ENCODE results near the gene NOTCH1.

NOTCH1 gene

DNA sequence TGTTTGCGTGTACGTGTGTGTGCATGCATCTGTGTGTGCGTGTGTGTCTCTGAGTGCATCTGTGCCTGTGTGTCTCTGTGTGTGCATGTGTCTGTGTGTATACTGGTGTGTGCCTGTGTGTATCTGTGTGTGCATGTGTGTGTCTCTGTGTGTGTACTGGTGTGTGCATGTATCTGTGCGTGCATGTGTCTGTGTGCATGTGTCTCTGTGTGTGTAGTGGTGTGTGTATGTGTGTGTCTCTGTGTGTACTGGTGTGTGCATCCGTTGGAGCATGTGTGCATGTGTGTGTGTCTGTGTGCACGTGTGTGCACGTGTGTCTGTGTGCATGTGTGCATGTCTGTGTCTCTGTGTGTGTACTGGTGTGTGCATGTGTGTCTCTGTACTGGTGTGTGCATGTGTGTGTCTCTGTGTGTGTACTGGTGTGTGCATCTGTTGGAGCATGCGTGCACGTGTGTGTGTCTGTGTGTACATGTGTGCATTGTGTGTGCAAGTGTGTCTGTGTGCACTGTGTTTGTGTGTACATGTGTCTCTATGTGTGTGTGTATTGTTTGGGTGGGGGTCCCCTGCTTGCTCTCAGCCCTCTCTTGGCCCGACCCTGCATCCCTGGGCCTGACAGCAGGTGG is 23.8 kb upstream of the NOTCH1 start:
- H3K4me3 ChIP-seq (ENCODE audit: low read depth, low read length), result no peak overlapping the region
- no peak for TF ChIP-seq CTCF (IDR thresholded peaks at IDR 0.05; ENCODE audit: insufficient read depth, low read length, missing control alignments)
- CTCF ChIA-PET, result no interaction called here
- POLR2A ChIA-PET, result no interaction called here
- no peak for DNase-seq (ENCODE audit: low read depth, low spot score)

DNA sequence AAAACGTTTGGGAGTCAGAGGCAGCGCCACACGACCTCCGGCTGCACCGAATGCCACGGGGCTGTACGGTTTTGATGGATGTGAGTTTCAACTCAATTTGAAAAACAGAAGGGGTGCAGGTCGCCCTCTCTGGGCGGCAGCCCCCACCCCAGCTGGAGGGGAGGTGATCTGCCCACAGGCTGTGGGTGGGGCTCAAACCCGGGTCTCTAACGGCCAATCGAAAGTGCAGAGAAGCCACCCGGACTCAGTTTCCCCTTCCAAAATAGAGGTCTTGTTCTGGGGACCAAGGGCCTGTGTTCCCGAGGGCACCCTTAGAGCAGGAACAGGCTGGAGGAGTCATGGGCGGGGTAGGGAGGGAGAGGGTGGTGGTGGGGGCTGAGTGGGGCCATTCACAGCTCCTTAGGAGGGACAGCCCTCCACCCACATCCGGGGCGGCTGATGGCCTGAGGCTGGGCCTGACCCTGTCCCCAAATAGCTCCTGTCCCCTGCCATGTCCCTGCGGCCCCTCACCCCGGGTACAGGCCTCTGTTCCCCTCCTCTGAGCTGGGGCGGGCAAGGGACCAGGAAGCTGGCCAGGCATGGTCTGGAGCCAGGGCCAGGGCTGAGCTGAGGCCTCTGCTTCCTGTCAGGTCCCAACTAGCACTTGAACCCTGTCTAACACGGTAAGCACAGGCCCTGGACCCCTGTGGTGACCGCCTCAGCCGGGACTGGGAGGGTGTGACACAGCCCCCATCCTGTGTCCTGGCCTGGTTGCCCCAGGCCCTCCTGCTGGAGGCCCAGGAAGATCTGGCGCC is 22.6 kb upstream of the NOTCH1 start:
- CTCF ChIA-PET, result interaction anchor here (0.9 to 1.5 kb wide), 3 partner anchors 9 to 84 kb away, joined by 3 to 4 read pairs (median 3); no protein-coding TSS in a partner anchor
- TF ChIP-seq CTCF (IDR thresholded peaks at IDR 0.05; ENCODE audit: insufficient read depth, low read length, missing control alignments), result no peak
- POLR2A ChIA-PET, result interaction anchor here (0.8 to 1.0 kb wide), 2 partner anchors 16 to 18 kb away, joined by 3 read pairs; no protein-coding TSS in a partner anchor
- no peak for DNase-seq (ENCODE audit: low read depth, low spot score)
- no peak overlapping the region for H3K4me3 ChIP-seq (ENCODE audit: low read depth, low read length)

DNA sequence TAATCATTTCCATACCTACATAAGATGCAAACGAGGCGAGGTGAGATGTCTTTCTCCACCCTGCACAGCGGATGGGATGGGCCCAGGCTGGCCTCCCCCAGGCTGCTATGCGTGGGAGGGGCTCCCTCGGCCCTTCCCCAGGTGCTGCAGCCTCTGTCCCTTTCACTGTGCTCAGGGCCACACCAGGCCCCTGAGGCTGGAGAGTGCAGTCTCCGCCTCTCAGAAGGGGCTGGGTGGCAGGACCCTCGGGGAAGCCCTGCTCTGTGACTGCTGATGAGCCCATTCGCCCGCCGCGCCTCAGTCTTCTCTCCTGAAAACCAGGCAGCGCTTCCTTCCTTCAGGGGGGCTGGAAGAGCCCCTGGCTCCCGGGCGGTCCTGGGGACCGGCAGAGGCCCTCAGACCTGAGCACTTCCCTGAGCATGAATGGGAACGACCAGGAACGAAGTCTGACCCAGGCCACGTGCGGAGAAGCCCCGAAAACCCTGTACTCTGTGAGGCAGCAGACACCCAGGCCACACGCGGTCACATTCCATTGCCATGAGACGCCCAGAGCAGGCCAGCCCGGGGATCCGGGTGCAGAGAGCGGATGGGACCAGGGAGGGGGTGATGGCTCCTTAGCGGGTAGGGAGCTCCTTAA is 21.9 kb upstream of the NOTCH1 start:
- no peak for TF ChIP-seq CTCF (IDR thresholded peaks at IDR 0.05; ENCODE audit: insufficient read depth, low read length, missing control alignments)
- ChIA-PET CTCF (interaction anchor here (0.9 to 1.5 kb wide), 3 partner anchors 9 to 83 kb away, joined by 3 to 4 read pairs (median 3); no protein-coding TSS in a partner anchor), POLR2A (interaction anchor here (0.8 to 1.0 kb wide), 2 partner anchors 16 to 17 kb away, joined by 3 read pairs; no protein-coding TSS in a partner anchor)
- no peak for DNase-seq (ENCODE audit: low read depth, low spot score)
- H3K4me3 ChIP-seq (ENCODE audit: low read depth, low read length), result no peak overlapping the region

GRCh38 chr9:136566901-136567300 is 21.1 kb upstream of the NOTCH1 start:
- H3K4me3 ChIP-seq (ENCODE audit: low read depth, low read length), result no peak overlapping the region
- ChIA-PET POLR2A (no interaction called here), CTCF (no interaction called here)
- no peak for TF ChIP-seq CTCF (IDR thresholded peaks at IDR 0.05; ENCODE audit: insufficient read depth, low read length, missing control alignments)
- no peak for DNase-seq (ENCODE audit: low read depth, low spot score)

DNA sequence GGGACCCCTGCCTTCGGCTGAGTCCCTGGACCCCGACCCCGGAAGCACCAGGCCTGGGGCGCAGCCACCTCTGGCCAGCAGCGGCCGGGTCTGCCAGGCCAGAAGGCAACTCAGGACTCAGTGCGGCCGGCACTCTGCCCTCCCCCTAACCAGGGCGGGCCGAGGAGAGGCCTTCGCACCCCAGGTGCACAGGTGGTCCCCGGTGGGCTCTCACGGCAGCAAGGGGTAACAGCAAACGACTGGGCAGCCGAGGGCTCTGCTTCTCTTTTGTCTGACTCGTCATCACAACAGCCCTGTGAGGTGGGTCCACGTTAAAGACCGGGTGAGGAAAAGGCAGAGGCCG is 20.7 kb upstream of the NOTCH1 start:
- ChIA-PET POLR2A (no interaction called here), CTCF (no interaction called here)
- H3K4me3 ChIP-seq (ENCODE audit: low read depth, low read length), result no peak overlapping the region
- no peak for TF ChIP-seq CTCF (IDR thresholded peaks at IDR 0.05; ENCODE audit: insufficient read depth, low read length, missing control alignments)
- DNase-seq (ENCODE audit: low read depth, low spot score), result no peak
